Vagina (tissue), 2 donors: ENCODE data around the gene CUL9.

ENCODE experiments used
- POLR2A ChIP-seq, 2 donors: fragments of 450-650 bp; IDR thresholded peaks; one replicate each; pipeline ENCODE4 v1.6.1; 2017; ENCODE audit warnings: antibody characterized with exemption in 2 of 2, mild to moderate bottlenecking in 2 of 2, moderate library complexity in 2 of 2
- POLR2AphosphoS5 ChIP-seq, 2 donors: sonication (generic); formaldehyde crosslinking; IDR thresholded peaks; one replicate each; pipeline ENCODE4 v1.9.0; 2017; ENCODE audit warnings: antibody characterized with exemption in 2 of 2, mild to moderate bottlenecking in 2 of 2, low read depth in 1 of 2; ENCODE audit not compliant: insufficient read depth in 1 of 2
- TF ChIP-seq, protein P1 (sequence below), 3 experiments: fragments of 450-650 bp in 2 of 3; fragments of 200-600 bp in 1 of 3; sonication (generic) in 1 of 3; IDR thresholded peaks; one replicate each; pipeline ENCODE4 v1.5.1; 2017 to 2019; ENCODE audit warnings: antibody characterized with exemption in 3 of 3, mild to moderate bottlenecking in 2 of 3, moderate library complexity in 2 of 3

GRCh38 chr6:43172104-43173007 lies 9.6 kb upstream of the CUL9 start:
- TF ChIP-seq, protein P1, sequence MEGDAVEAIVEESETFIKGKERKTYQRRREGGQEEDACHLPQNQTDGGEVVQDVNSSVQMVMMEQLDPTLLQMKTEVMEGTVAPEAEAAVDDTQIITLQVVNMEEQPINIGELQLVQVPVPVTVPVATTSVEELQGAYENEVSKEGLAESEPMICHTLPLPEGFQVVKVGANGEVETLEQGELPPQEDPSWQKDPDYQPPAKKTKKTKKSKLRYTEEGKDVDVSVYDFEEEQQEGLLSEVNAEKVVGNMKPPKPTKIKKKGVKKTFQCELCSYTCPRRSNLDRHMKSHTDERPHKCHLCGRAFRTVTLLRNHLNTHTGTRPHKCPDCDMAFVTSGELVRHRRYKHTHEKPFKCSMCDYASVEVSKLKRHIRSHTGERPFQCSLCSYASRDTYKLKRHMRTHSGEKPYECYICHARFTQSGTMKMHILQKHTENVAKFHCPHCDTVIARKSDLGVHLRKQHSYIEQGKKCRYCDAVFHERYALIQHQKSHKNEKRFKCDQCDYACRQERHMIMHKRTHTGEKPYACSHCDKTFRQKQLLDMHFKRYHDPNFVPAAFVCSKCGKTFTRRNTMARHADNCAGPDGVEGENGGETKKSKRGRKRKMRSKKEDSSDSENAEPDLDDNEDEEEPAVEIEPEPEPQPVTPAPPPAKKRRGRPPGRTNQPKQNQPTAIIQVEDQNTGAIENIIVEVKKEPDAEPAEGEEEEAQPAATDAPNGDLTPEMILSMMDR (IDR thresholded peaks at IDR 0.05) = no peak
- TF ChIP-seq POLR2AphosphoS5 (IDR thresholded peaks at IDR 0.05; ENCODE audit: insufficient read depth in 1 of 2, low read depth in 1 of 2) (no peak), POLR2A (IDR thresholded peaks at IDR 0.05) (no peak)
